NCI-H146 treated with DMSO at 0.1 percent for 48 hours (cell line): ENCODE data around the gene CFAP92.
"Not testable (repeated sequence)": the region's sequence is repeated elsewhere in the genome, so short reads cannot be mapped to it uniquely, and the experiment has no call there.

Source experiments
- DNase-seq: peaks from one replicate; lab custom pipeline; 2025; ENCODE audit not compliant: unreplicated experiment; lab: John Stamatoyannopoulos, UW

Gene CFAP92

GRCh38 chr3:128906031-128906803, 87.7 kb downstream of the CFAP92 start:
- no peak for DNase-seq

GRCh38 chr3:128903501-128903900, 90.4 kb downstream of the CFAP92 start:
- no peak for DNase-seq

GRCh38 chr3:128902426-128902825, 91.5 kb downstream of the CFAP92 start:
- no peak for DNase-seq

- no peak for DNase-seq
Measured at GRCh38 chr3:128895843-128896697, 97.8 kb downstream of the CFAP92 start.

- DNase-seq, result no peak
Measured at GRCh38 chr3:128889139-128889894, 104.6 kb downstream of the CFAP92 start.

GRCh38 chr3:128884992-128885391, 108.9 kb downstream of the CFAP92 start:
- DNase-seq, result no peak

GRCh38 chr3:128882719-128883118, 111.2 kb downstream of the CFAP92 start:
- DNase-seq, result no peak

- no peak for DNase-seq
Measured at GRCh38 chr3:128881576-128881975, 112.3 kb downstream of the CFAP92 start.

- not testable (repeated sequence) for DNase-seq
Measured at GRCh38 chr3:128880455-128880854, 113.4 kb downstream of the CFAP92 start.

GRCh38 chr3:128879991-128880390, 113.9 kb downstream of the CFAP92 start:
- DNase-seq, result no peak

GRCh38 chr3:128879125-128879969, 114.5 kb downstream of the CFAP92 start, which contains the start of gene ACAD9:
TSS of gene ACAD9 (plus strand) at chr3:128879620. CDS start at chr3:128879692, 72 bp downstream.
- peak; percentile 96 for DNase-seq

GRCh38 chr3:128878556-128879124, 115.2 kb downstream of the CFAP92 start:
- DNase-seq, result peak; percentile 75

- no peak for DNase-seq
Measured at GRCh38 chr3:128878011-128878457, 115.8 kb downstream of the CFAP92 start.

- no peak for DNase-seq
Measured at GRCh38 chr3:128875556-128876120, 118.2 kb downstream of the CFAP92 start.

GRCh38 chr3:128874481-128875180, 119.2 kb downstream of the CFAP92 start:
- DNase-seq, result no peak

- peak; percentile 75 for DNase-seq
Measured at GRCh38 chr3:128873244-128874022, 120.4 kb downstream of the CFAP92 start.

- no peak for DNase-seq
Measured at GRCh38 chr3:128872744-128873143, 121.1 kb downstream of the CFAP92 start.

GRCh38 chr3:128872282-128872681, 121.6 kb downstream of the CFAP92 start:
- no peak for DNase-seq
